GM19438 (cell line): ENCODE data around the gene SHISA2.
"Not testable (repeated sequence)": the region's sequence is repeated elsewhere in the genome, so short reads cannot be mapped to it uniquely, and the experiment has no call there.

Source experiments
- ATAC-seq: cut with Tn5 transposase; IDR thresholded peaks from one replicate; pipeline ENCODE4 v1.9.1; 2021; ENCODE audit warnings: low read depth; ENCODE audit not compliant: unreplicated experiment

The SHISA2 gene

DNA sequence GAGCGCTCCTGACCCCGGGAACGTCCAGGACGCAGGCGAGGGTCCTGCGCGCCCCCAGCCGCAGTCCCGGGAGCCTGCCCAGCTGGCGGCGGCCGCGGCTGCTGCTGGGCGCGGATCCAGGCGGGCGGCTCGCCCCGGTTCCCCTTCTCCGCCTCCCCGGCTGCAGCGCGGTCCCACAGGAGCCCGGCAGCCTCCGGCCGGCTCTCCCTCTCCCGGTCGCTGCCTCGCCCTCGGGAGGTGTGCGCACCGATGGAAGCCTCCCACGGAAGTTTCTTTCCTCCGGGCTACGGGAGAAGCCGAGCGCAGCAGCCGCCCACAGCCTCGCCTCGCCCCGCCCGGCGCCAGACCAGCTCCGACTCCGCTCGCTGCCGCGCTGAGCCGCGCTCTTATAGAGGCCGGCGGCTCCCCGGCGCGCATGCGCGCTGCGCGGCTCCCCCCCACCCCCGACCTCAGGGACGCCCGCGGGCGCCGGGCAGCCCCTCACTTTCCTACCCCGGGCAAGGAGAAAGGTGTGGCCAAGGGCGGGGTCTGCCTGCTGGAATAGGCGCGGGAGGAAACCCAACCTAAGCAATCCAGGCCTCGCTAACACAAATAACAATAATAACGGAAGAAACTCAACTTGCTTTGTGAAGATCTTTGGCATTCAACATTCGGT is at the start of gene SHISA2:
Gene SHISA2, minus strand, starts transcription at position 360 of the 655 bp plus-strand sequence. CDS start 1,041 bp downstream, outside the sequence.
- no peak for ATAC-seq

DNA sequence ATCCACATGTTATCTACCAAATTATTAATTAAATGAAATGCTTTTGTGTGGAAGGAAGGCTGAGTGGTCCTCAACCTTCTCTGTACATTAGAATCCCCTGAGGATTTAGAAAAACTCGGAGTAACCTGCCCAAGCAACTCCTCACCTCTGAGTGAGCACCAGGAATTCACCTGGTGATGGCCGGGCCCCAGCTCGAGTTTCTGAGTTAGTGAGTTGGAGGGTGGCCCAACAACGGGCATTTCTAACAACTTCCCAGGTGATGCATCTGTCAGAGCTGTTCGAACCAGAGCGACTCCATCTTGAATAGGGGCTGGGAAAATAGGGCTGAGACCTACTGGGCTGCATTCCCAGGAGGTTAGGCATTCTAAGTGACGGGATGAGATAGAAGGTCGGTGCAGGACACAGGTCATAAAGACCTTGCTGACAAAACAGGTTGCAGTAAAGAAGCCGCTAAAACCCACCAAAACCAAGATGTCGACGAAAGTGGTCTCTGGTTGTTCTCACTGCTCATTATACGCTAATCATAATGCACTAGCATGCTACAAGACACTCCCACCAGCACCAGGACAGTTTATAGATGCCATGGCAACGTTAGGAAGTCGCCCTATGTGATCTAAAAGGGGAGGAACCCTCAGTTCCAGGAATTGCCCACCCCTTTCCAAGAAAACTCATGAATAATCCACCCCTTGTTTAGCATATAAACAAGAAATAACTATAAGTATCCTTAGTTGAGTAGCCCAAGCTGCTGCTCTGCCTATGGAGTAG is 44.2 kb upstream of the SHISA2 start:
- no peak for ATAC-seq

DNA sequence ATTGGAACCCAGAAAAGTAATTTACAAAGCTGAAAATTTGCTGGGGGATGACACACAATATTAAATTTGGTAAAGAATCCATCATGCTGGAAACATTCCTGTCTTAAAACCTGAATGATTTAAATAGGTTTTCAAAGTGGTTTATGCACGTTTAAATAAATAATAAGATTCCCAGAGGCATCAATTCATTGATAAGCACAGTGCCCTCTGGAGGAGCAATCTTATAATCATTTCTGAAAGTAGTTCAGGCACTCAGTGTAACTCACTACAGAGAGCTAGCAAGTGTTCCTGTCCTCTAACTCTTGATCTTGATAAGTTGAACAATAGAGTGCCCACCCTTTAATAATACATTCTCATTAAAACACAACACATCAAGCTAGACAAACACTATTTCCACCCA is 43.5 kb upstream of the SHISA2 start:
- ATAC-seq = no peak

DNA sequence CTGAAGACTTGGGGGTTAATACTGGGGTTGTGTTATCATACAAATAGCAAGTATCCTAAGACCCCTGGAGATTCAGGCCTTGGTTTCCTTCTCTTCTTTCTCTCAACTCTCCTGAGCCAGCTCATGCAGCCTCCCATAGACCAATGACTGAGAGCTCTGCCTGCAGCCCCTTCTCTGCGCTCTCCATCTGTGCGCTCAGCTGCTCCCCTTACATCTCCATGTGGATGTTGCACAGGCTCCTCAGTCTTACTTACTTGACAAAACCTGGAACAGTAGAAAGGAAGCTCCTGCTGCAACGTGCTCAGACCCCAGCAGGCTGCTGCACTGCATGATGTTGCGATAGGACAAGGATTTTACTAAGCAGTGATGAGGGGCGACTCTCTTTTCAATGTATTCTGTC is 25.0 kb upstream of the SHISA2 start:
- not testable (repeated sequence) for ATAC-seq

GRCh38 chr13:26075498-26075897 is 23.7 kb upstream of the SHISA2 start:
- no peak for ATAC-seq

- ATAC-seq = no peak
These were observed 22.9 kb upstream of the SHISA2 start for GRCh38 chr13:26074706-26075105.

GRCh38 chr13:26072335-26072734 is 20.5 kb upstream of the SHISA2 start:
- ATAC-seq = not testable (repeated sequence)

DNA sequence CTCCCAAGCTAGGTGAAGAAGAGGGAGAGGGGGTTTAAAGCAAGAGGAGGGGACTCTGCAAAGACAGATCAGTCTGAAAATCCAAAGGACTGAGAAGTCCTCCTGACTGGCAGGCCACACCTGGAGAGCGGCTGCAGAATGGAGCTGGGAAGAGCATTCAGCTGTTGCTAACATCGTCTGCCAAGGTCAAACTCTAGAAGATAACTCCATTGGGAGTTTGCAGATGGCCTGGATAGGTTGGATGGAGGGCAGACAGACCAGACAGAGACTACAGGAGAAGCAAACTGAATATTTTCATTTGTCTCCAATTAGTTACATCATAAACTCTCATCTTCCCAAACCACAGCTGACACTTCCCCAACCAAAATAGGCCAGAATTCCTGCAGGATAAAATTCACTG is 19.9 kb upstream of the SHISA2 start:
- no peak for ATAC-seq

DNA sequence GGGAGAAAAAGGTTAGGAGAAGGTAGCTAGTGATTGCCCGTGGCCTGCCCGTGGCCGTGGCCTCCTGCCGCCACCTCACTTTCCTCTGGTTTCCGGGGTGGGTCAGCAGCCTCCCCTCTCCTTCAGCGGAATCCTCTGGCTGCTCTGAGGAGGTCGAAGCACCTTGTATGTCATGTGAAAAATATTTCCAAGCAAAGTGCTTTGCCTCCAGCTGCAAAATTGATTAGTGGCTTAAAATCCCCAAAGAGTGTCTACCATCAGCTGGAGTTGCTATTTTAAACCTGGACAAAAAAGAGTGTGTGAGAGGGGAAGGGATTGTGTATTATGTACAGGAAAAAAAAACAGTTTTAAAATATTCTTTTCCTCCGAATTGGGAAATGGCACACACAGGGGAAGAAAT is 17.8 kb upstream of the SHISA2 start:
- not testable (repeated sequence) for ATAC-seq

- ATAC-seq = not testable (repeated sequence)
These were observed 16.6 kb upstream of the SHISA2 start for GRCh38 chr13:26068372-26068771.

- ATAC-seq = no peak
These were observed 15.8 kb upstream of the SHISA2 start for GRCh38 chr13:26067601-26068000.

GRCh38 chr13:26066492-26066891 is 14.7 kb upstream of the SHISA2 start:
- ATAC-seq = not testable (repeated sequence)

DNA sequence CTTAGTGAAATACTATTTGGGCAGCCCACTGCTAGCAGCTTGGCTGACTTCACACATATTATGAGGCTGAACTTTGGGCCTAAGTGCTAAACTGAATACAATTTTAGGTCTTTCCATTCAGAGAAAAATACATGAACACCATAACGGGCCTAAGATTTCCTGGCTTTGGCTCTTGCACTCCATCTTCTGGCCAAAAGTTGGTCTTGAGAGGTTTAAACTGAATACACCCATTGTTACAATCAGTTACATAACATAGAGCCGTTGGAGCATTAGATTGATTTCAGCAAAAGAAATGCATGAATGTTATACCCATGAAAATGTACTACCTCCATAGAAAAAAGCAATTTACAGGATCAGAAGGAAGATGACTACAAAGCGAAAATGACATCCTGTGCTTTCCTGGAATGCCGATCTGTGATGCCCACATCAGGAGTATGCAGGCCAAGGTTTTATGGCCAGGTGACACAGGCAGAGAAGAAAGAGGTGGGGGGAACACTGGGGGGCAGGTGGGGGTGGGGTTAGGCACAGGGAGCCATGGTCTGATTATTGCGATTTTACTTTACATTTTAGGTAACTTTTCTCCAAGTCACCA is 11.1 kb upstream of the SHISA2 start:
- ATAC-seq = no peak

DNA sequence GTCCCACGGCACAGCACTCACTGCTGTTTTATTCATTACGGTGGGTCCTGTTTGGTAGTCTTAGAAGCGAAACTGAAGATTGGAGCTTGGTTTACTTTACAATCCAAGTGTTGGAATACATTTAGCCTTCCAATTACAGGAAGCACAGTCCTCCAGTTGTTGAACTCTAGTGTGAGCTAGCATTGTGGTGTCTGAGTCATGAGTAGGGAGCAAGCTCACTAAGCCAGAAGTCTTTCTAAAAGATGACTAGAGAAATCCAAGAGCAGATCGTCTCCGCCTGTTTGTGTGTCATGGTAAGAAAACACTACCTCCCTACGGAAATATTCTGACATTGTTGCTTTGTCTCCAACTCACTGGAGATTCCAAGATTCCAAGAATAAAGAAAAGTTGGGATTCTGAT is 10.1 kb upstream of the SHISA2 start:
- no peak for ATAC-seq

- ATAC-seq = no peak
These were observed 9.4 kb upstream of the SHISA2 start for GRCh38 chr13:26061256-26061655.

- ATAC-seq = no peak
These were observed 8.5 kb upstream of the SHISA2 start for GRCh38 chr13:26060357-26060756.

- no peak for ATAC-seq
These were observed 6.9 kb upstream of the SHISA2 start for GRCh38 chr13:26058704-26059103.

- no peak for ATAC-seq
These were observed 3.1 kb upstream of the SHISA2 start for GRCh38 chr13:26054896-26055295.

DNA sequence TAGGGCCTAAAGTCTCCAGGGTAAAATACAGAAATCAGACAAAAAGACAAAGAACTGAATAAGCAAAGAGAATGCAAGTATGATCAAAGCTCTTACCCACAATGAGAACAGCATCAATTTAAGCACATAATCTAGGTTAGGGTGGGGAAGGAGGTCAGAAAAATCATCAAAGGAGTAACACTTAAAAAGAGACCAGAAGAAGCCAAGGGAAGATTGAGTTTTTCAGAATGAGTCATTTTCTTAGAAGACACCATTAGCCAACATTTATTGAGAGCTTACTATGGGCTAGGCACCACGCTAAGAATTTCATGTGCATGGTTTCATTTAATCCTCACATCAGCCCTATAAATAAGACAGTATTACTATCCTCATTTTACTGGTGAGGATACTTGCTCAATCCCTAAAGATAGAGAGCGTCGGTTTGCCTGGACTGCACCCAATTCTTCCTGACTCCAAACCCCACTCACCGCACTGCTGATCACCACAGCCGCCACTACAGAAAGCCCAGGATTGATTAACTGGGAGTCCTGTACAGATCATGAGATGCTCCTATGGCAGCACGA is 1.7 kb upstream of the SHISA2 start:
- ATAC-seq = no peak

DNA sequence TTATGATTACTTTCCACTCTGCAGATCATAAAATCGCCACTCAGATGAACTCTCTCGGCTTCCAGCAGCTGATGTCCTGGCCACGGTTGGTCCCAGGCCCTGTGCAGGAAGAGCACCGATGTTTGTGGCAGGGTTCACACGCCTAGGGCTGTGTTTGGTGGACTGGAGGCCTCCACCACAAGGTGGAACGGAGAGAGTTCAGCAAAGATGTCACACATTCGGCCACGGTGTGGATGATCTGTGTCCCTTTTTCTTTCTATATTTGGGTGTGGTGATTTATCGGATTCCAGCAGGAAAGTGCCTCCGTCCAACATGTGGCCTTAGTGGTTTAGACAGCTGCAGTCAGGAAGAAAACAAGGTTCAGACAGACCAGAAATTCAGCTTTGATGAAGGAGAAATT is 521 bp upstream of the SHISA2 start:
- no peak for ATAC-seq

DNA sequence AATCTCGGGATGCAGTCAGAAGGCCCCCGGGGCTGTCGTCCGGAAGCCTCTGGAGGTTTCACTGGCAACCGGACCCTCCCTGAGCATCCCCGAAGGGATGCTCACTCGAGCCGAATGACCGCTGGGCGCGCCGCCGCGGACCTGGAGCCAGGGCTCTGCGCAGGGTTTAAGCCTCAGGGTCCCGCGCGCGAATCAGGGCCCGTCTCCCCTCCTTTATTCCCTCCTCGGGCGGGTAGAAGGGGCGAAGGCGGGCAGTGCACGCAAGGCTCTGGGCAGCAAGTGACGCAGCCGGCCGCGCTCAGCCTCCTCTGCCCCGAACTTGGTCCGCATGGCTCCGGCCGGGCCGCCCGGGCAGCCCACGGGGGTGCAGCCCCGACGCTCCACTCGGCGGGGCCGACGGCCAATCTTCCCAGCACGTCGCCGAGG is 572 bp downstream of the SHISA2 start:
- no peak for ATAC-seq
